GM12873 (cell line): Measurements from ENCODE around the gene PPM1L.

Experiments used
- TF ChIP-seq, protein P1 (sequence below): IDR thresholded peaks from 2 replicates; pipeline ENCODE4 v1.5.1; 2012; ENCODE audit warnings: low read depth, mild to moderate bottlenecking, moderate library complexity, low read length, control low read depth; ENCODE audit not compliant: insufficient read depth; ENCODE audit errors: missing control alignments

Gene PPM1L

DNA sequence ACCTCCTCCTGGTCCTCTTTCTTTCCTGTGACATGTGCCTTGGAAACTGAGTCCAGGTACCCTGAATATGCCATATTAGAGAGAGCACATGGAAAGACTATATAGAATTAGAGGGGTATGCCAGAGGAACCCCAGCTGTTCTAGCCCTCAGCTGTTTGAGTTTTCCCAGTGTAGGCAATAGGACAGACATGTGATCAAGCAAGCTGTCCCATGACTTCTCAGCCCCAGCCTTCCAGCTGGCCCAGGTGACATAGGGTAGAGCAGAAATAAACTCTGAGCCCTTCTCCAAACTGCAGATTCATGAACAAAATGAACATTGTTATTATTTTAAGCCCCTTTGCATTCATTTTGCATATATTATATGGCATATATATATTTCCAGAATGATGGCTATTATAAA, 118.7 kb downstream of the PPM1L start:
- TF ChIP-seq, protein P1, sequence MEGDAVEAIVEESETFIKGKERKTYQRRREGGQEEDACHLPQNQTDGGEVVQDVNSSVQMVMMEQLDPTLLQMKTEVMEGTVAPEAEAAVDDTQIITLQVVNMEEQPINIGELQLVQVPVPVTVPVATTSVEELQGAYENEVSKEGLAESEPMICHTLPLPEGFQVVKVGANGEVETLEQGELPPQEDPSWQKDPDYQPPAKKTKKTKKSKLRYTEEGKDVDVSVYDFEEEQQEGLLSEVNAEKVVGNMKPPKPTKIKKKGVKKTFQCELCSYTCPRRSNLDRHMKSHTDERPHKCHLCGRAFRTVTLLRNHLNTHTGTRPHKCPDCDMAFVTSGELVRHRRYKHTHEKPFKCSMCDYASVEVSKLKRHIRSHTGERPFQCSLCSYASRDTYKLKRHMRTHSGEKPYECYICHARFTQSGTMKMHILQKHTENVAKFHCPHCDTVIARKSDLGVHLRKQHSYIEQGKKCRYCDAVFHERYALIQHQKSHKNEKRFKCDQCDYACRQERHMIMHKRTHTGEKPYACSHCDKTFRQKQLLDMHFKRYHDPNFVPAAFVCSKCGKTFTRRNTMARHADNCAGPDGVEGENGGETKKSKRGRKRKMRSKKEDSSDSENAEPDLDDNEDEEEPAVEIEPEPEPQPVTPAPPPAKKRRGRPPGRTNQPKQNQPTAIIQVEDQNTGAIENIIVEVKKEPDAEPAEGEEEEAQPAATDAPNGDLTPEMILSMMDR = no peak

DNA sequence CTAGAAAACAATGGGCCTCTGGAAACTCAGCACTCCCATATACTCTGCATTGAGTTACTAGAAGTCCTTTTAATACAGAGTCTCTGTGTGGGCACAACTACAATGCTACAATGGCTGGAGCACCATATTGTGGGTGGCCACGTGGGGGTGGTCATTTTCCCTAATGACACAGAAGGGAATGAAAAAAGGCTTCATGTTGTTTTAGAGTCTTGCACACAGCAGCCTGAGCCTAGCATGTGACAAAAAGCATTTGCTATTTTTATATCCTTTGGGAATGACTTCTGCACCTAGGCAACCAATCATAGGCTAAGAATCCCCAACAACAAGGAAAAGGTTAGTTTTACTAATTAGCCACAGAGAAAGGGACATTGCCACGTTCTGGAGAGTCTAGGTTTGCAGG, 120.6 kb downstream of the PPM1L start:
- TF ChIP-seq, protein P1 = no peak

DNA sequence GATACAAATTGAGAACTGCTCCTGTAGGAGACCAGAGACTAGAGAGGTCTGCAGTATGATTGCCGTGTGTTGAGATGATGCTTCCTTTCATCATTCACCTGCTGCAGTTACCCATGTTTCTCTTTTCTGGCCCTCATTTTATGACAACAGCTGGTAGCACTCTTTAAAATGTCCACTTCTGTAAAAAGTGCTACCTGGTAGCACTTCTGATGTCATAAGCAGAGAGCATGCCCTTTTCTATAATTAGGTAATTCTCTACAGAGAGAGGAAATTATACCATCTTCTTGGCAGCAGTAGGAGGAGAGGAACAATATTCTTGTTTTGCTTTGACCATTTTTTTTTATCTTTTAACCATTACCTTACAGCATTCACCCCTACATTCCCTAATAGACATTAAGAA, 123.8 kb downstream of the PPM1L start:
- TF ChIP-seq, protein P1 = no peak

DNA sequence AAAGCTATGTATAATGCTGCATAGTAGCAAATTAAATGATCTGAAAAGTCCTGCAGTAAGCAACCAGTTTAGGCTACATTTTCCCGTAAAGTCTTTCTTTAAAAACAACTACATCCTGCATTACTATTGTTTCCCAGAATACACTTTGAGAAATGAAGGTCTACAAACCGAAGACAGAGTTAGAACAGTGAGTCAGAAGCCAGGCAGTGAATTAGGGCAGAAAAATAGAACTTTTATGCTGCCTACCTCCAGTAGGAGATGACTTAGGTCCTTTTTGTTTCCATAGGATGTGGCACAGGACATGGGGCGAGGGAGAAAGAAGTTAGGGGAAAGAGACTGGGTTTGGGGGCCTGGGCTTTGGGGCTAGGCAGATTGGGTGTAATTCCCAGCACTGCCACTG, 127.3 kb downstream of the PPM1L start:
- TF ChIP-seq, protein P1 = no peak

DNA sequence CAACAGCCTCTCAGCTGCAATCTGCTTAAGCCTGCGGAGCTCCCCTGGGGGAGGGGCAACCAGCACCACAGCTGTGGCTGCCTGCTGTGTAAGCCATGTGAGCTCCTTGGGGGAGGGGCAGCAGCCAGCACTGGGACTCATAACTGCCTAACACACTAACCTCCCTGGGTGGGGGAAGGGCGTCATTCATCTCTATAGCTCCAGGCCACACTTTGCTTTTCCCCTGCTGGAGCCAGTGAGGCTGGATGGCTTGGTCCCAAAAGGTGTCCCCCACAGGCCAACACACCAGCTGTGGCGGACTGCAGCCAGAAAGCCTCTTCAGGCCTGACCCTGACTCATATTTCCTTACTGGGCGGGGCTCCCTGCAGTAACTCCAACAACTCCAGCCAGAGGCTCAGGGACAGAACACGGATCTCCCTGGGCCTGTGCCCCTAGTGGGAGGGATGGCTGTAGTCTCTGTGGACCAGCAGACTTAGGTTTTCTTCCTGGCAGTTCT, 129.8 kb downstream of the PPM1L start:
- TF ChIP-seq, protein P1 = no peak

DNA sequence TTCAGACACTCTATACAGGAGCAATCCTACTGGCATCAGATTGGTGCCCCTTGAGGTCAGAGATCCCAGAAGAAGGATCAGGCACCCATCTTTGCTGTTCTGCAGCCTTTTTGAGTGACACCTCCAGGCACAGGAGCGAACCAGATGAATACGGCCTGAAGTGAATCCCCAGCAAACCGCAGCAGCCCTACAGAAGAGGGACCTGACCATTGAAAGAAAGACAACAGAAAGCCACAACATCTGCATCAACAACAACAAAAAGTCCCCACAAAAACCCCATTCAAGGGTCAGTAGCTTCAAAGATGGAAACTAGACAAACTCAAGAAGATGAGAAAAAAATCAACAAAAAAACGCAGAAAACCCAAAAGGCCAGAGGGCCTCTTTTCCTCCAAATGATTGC, 130.4 kb downstream of the PPM1L start:
- TF ChIP-seq, protein P1 = no peak

DNA sequence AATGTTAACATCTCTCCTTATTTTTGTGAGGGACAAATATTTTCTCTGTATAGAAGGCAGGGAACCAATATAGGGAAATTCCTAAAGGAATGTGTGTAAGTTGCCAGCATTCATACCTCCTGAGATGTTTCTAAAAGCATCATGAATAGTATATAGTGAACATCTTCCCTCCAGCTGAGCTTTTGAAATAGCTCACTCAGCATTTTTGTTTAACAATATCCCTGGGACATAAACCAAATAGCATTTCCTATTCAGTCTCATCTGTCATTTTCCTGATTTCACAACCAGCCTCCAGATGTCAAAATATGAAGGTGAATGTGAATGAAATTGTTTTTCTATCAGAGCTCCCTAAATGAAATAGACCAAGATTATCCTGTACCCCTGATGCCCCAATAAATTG, 137.2 kb downstream of the PPM1L start:
- TF ChIP-seq, protein P1 = no peak
